ENCODE results near the gene LSAMP.

DNA sequence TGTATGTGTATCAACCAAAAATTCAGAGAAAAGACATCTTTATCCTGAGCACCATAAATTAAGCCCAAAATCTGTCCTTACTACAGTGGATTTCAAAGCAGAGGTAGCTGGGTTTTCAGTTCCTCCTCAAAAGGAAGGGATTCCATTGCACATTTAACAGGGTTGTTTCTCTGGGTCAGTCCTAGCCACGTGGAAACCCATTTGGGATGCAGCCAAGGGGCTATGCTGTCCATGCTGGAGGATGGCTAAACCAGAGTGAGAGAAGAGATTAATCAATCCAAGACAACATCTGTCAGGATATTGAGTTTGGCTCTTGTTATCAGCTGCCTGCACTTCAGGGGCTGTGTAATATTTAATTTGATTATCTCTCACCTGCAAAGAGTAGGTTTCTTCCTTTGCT lies 28.1 kb downstream of the LSAMP start:
- TF ChIP-seq, protein P1, sequence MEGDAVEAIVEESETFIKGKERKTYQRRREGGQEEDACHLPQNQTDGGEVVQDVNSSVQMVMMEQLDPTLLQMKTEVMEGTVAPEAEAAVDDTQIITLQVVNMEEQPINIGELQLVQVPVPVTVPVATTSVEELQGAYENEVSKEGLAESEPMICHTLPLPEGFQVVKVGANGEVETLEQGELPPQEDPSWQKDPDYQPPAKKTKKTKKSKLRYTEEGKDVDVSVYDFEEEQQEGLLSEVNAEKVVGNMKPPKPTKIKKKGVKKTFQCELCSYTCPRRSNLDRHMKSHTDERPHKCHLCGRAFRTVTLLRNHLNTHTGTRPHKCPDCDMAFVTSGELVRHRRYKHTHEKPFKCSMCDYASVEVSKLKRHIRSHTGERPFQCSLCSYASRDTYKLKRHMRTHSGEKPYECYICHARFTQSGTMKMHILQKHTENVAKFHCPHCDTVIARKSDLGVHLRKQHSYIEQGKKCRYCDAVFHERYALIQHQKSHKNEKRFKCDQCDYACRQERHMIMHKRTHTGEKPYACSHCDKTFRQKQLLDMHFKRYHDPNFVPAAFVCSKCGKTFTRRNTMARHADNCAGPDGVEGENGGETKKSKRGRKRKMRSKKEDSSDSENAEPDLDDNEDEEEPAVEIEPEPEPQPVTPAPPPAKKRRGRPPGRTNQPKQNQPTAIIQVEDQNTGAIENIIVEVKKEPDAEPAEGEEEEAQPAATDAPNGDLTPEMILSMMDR (IDR thresholded peaks at IDR 0.05), result no peak
- TF ChIP-seq POLR2A (IDR thresholded peaks at IDR 0.05) (no peak), EP300 (IDR thresholded peaks at IDR 0.05) (no peak), POLR2AphosphoS5 (IDR thresholded peaks at IDR 0.05) (no peak)
